HEK293T (cell line): Measurements from ENCODE around the gene CIB4.

Experiments
- CTCF ChIA-PET: fragments of 350-600 bp; formaldehyde crosslinking; extraction: SDS; loops from one replicate; lab custom pipeline; 2021; ENCODE audit warnings: antibody characterized with exemption, inconsistent platforms; lab: Yijun Ruan, JAX
- POLR2A ChIA-PET: fragments of 350-600 bp; formaldehyde crosslinking; extraction: SDS; loops from one replicate; lab custom pipeline; 2020; ENCODE audit warnings: antibody characterized with exemption, inconsistent platforms; lab: Yijun Ruan, JAX
- DNase-seq: peaks from one replicate; pipeline ENCODE4 v3.0.0; 2012; ENCODE audit warnings: mixed read lengths; ENCODE audit errors: extremely low spot score
- ARNT ChIP-seq: fragments of 450-650 bp; IDR thresholded peaks from 2 replicates; pipeline ENCODE4 v1.6.1; 2017; ENCODE audit warnings: mild to moderate bottlenecking
- BHLHE40 ChIP-seq: fragments of 450-650 bp; IDR thresholded peaks from 2 replicates; pipeline ENCODE4 v1.6.1; 2016; ENCODE audit warnings: mild to moderate bottlenecking, moderate library complexity, borderline replicate concordance
- CTBP1 ChIP-seq: fragments of 450-650 bp; IDR thresholded peaks from 2 replicates; pipeline ENCODE4 v1.6.1; 2016; ENCODE audit warnings: borderline replicate concordance
- ELF4 ChIP-seq: fragments of 450-650 bp; IDR thresholded peaks from 2 replicates; pipeline ENCODE4 v1.6.1; 2017; ENCODE audit warnings: antibody characterized with exemption
- FOXA1 ChIP-seq: fragments of 450-650 bp; IDR thresholded peaks from 2 replicates; pipeline ENCODE4 v1.6.1; 2016; ENCODE audit warnings: mild to moderate bottlenecking
- FOXK2 ChIP-seq: fragments of 450-650 bp; IDR thresholded peaks from 2 replicates; pipeline ENCODE4 v1.6.1; 2016; ENCODE audit warnings: mild to moderate bottlenecking
- FOXM1 ChIP-seq: fragments of 450-650 bp; IDR thresholded peaks from 2 replicates; pipeline ENCODE4 v1.6.1; 2017; ENCODE audit warnings: mild to moderate bottlenecking, borderline replicate concordance
- HDGF ChIP-seq: fragments of 450-650 bp; IDR thresholded peaks from 2 replicates; pipeline ENCODE4 v1.6.1; 2017; ENCODE audit warnings: antibody characterized with exemption, borderline replicate concordance
- L3MBTL2 ChIP-seq: fragments of 450-650 bp; conservative IDR thresholded peaks from 2 replicates; pipeline ENCODE4 v1.6.1; 2016; ENCODE audit warnings: mild to moderate bottlenecking
- LEF1 ChIP-seq: fragments of 450-650 bp; IDR thresholded peaks from 2 replicates; pipeline ENCODE4 v1.6.1; 2017; ENCODE audit warnings: mild to moderate bottlenecking, borderline replicate concordance
- NFRKB ChIP-seq: fragments of 450-650 bp; IDR thresholded peaks from 2 replicates; pipeline ENCODE4 v1.6.1; 2016; ENCODE audit warnings: mild to moderate bottlenecking, moderate library complexity
- SP1 ChIP-seq: fragments of 450-650 bp; IDR thresholded peaks from 2 replicates; pipeline ENCODE4 v1.6.1; 2017
- SUZ12 ChIP-seq: fragments of 450-650 bp; IDR thresholded peaks from 2 replicates; pipeline ENCODE4 v1.6.1; 2016; ENCODE audit warnings: mild to moderate bottlenecking
- TARDBP ChIP-seq: fragments of 450-650 bp; IDR thresholded peaks from 2 replicates; pipeline ENCODE4 v1.6.1; 2016
- ZNF384 ChIP-seq: fragments of 450-650 bp; IDR thresholded peaks from 2 replicates; pipeline ENCODE4 v1.6.1; 2016
- TF ChIP-seq, protein P1 (sequence below): fragments of 450-650 bp; IDR thresholded peaks from 2 replicates; pipeline ENCODE4 v1.6.1; 2016

Gene CIB4

DNA sequence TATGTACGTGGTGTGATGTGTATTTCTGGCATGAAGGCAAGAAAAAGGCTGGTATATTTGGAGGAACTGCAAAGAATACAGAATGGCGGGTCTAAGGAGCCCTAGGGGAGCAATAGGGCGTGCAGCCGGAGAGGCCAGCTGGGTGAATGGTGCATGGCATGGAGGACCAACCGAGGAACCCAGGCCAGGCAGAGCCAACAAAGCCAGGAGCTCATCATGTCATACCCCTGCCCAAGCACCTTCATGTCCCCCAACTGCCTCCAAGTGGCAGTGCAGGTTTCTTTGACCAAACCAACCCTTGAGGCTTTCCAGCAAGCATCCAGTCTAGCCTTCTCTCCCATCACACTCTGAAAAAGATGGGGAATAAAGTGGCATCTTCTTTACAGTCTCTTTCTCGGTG, 42.4 kb upstream of the CIB4 start:
- no peak for TF ChIP-seq ARNT
- TF ChIP-seq FOXK2: no peak
- TF ChIP-seq LEF1: no peak
- TF ChIP-seq BHLHE40: no peak
- no peak for TF ChIP-seq ZNF384
- TF ChIP-seq SUZ12: no peak
- no peak for TF ChIP-seq NFRKB
- no peak for TF ChIP-seq CTBP1
- TF ChIP-seq SP1: no peak
- no peak for TF ChIP-seq ELF4
- TF ChIP-seq, protein P1, sequence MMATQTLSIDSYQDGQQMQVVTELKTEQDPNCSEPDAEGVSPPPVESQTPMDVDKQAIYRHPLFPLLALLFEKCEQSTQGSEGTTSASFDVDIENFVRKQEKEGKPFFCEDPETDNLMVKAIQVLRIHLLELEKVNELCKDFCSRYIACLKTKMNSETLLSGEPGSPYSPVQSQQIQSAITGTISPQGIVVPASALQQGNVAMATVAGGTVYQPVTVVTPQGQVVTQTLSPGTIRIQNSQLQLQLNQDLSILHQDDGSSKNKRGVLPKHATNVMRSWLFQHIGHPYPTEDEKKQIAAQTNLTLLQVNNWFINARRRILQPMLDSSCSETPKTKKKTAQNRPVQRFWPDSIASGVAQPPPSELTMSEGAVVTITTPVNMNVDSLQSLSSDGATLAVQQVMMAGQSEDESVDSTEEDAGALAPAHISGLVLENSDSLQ: no peak
- no peak for TF ChIP-seq FOXM1
- no peak for TF ChIP-seq HDGF
- no peak for TF ChIP-seq TARDBP
- TF ChIP-seq L3MBTL2: no peak
- TF ChIP-seq FOXA1: no peak
- CTCF ChIA-PET: interaction anchor here (1.6 kb wide), 1 partner anchor 62 kb away, joined by 3 read pairs; no protein-coding TSS in a partner anchor
- no peak for DNase-seq
- POLR2A ChIA-PET: no interaction called here

DNA sequence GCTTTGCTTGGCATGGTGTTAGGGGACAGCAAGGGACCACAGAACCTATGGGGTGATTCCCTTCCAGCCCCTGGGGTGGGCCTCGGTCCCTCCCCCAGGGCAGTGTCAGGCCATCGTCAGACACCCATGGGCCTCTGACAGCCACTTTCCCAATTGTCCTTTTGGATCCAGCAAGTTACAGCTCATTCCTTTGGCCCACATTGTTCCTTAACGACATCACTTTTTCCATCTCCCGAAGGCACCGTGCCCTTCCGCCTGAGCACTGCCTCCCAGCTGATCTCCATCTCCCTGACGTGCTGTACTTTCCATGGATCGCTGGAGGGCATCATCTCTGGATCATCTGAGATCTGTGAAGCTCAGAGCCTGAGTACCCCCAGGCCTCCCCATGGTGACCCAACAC, 41.0 kb upstream of the CIB4 start:
- no peak for DNase-seq
- POLR2A ChIA-PET: interaction anchor here (0.7 kb wide), 1 partner anchor 38 kb away, joined by 3 read pairs; no protein-coding TSS in a partner anchor
- TF ChIP-seq SP1 (no peak), NFRKB (no peak), LEF1 (no peak), HDGF (no peak), ELF4 (no peak), TARDBP (no peak), ARNT (no peak), BHLHE40 (no peak), SUZ12 (no peak), FOXK2 (no peak), CTBP1 (no peak), FOXA1 (no peak), ZNF384 (no peak), FOXM1 (no peak), L3MBTL2 (no peak)
- TF ChIP-seq, protein P1: no peak
- CTCF ChIA-PET: interaction anchor here (1.6 kb wide), 1 partner anchor 63 kb away, joined by 3 read pairs; no protein-coding TSS in a partner anchor

DNA sequence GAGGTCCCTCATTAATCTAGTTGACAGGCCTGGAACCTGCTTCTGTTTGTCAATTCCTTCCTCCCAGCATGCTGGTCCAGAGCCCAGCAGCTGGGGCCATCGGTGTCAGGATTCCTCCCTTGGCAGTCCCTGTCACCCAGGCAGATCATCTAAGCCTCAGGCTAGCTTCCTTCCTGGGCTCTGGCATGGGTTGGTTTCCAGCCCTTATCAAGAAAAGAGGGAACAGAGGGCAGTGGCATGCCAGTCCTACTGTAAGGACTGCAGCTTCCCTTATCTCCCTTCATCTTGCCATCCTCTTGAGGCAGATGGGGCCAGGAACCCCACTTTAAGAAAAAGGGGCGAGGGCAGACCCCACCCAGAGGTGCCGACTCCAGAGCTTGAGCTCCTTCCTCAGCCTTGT, 40.5 kb upstream of the CIB4 start:
- CTCF ChIA-PET: no interaction called here

DNA sequence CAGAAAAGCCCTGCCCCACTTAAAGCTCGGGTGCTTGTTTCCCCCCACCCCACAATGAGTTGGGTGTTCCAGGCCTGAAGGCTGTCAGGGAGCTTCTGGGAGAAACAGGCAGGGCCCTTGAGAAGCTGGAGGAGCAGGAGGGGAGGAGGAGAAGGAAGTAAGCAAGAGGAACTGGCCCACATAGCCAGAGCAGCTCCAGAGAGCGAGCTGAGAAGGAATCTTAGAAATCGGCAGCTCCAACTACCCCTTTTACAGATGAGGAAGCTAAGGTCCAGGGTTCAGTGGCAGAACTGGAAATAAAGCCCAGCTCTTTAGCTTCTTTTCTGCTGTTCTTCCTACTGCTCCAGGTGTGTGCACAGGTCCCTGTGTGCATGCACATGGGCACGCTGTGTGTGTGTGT, 38.7 kb upstream of the CIB4 start:
- ChIA-PET POLR2A (no interaction called here), CTCF (no interaction called here)
- DNase-seq: no peak
- TF ChIP-seq ELF4 (no peak), CTBP1 (no peak), ZNF384 (no peak), LEF1 (no peak), FOXM1 (no peak)
- TF ChIP-seq, protein P1: no peak

More for the DNA sequence above, 40.5 kb upstream of the CIB4 start:
- POLR2A ChIA-PET: interaction anchor here (0.7 kb wide), 1 partner anchor 39 kb away, joined by 3 read pairs; no protein-coding TSS in a partner anchor
- TF ChIP-seq L3MBTL2 (no peak), LEF1 (no peak)
- no peak for DNase-seq

DNA sequence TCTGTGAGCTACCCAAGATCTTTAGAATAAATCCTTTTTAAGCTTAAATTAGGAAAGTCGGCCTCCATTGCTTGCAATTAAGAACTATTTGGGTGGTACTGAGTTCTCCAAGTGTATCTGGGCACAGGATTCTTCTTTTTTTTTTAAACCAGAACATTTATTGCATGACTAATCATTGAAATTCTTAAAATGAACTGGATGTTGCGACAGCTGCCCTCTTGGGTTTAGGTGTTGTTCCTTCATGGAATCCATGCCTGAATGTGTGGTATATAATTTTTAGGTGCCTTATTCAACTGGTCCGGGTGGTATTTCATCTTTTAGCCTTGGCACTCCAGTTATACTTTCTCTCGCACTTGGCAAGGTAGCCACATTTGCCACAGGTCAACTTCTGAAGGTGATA, 36.9 kb upstream of the CIB4 start:
- TF ChIP-seq NFRKB (no peak), ARNT (no peak), CTBP1 (no peak), ZNF384 (no peak), FOXM1 (no peak), FOXA1 (no peak), FOXK2 (no peak), SP1 (no peak), HDGF (no peak), BHLHE40 (no peak), LEF1 (no peak), SUZ12 (no peak)
- TF ChIP-seq, protein P1: no peak
- POLR2A ChIA-PET: no interaction called here
- CTCF ChIA-PET: no interaction called here
- DNase-seq: no peak

DNA sequence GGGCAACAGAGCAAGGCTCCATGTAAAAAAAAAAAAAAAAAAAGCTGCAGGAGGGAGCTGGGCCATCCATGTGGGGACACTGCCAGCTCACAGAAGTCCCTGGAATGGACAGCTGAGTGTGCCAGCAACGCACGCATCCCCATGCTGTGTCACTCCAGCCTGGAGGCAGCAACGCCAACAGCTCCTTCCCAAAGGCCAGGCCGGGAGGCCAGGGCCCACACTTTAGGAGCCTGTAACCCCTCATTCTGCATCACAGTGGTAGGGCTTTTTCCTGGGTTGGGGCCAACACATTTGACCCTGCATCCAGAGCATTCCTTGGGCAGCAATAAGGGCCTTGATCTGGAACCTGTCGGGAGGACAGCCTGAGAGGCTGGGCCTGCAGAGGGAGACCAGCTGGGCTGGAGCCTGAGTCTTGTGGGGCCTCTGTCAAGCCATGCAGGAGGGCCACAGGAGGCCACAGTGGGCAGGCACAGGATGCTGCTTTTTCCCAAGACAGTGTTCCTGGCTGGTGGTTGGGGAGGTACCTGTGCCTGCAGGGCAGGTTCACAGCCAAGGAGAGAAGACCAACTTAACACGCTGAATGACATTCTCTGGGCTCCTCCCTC, 34.6 kb upstream of the CIB4 start:
- POLR2A ChIA-PET: no interaction called here
- CTCF ChIA-PET: interaction anchor here (0.6 kb wide), 1 partner anchor 134 kb away, joined by 4 read pairs; no protein-coding TSS in a partner anchor

More for the DNA sequence above, 34.6 kb upstream of the CIB4 start:
- no peak for TF ChIP-seq L3MBTL2
- TF ChIP-seq ARNT: no peak
- TF ChIP-seq, protein P1: no peak
- TF ChIP-seq NFRKB: no peak
- TF ChIP-seq HDGF: no peak
- TF ChIP-seq BHLHE40: no peak
- TF ChIP-seq TARDBP: no peak
- TF ChIP-seq FOXK2: no peak
- no peak for TF ChIP-seq FOXM1
- no peak for TF ChIP-seq CTBP1
- no peak for TF ChIP-seq ZNF384
- no peak for TF ChIP-seq SP1
- no peak for TF ChIP-seq FOXA1
- TF ChIP-seq ELF4: no peak
- no peak for TF ChIP-seq SUZ12
- no peak for TF ChIP-seq LEF1
- no peak for DNase-seq
